Neuronal stem cell (in vitro differentiated cells): ENCODE data around the gene NCS1.
A peak's percentile ranks its signal among the peaks of the same experiment; 100 is the strongest.

Experiments used
- DNase-seq: peaks from one replicate; pipeline ENCODE4 v3.0.0-alpha.2; 2013; ENCODE audit warnings: low spot score
- H2AFZ ChIP-seq: one replicate; pipeline ENCODE4 v1.6.1; 2013; ENCODE audit warnings: mild to moderate bottlenecking, low read length, inconsistent platforms
- H2AK5ac ChIP-seq: 2 replicates; pipeline ENCODE4 v1.6.1; 2013; ENCODE audit warnings: low read depth, mild to moderate bottlenecking, inconsistent platforms, low read length, moderate library complexity, mixed read lengths
- H2BK120ac ChIP-seq: 2 replicates; pipeline ENCODE4 v1.6.1; 2013; ENCODE audit warnings: low read depth, mild to moderate bottlenecking, inconsistent platforms, low read length, moderate library complexity, mixed read lengths
- H2BK12ac ChIP-seq: one replicate; pipeline ENCODE4 v1.6.1; 2013; ENCODE audit warnings: low read length, inconsistent platforms
- H2BK15ac ChIP-seq: 2 replicates; pipeline ENCODE4 v1.6.1; 2013; ENCODE audit warnings: mild to moderate bottlenecking, low read length, inconsistent platforms, mixed read lengths
- H2BK5ac ChIP-seq: one replicate; pipeline ENCODE4 v1.6.1; 2013; ENCODE audit warnings: inconsistent platforms, mild to moderate bottlenecking, low read length, moderate library complexity
- H3K14ac ChIP-seq: one replicate; pipeline ENCODE4 v1.6.1; 2013; ENCODE audit warnings: low read length, inconsistent platforms
- H3K18ac ChIP-seq: 2 replicates; pipeline ENCODE4 v1.6.1; 2013; ENCODE audit warnings: low read length, inconsistent platforms
- H3K23ac ChIP-seq: 2 replicates; pipeline ENCODE4 v1.6.1; 2013; ENCODE audit warnings: low read depth, mild to moderate bottlenecking, mixed read lengths, low read length, inconsistent platforms; ENCODE audit not compliant: poor library complexity
- H3K27ac ChIP-seq: replicated peaks from 3 replicates; pipeline ENCODE4 v1.5.1; 2013; ENCODE audit warnings: low read length, inconsistent platforms
- H3K27me3 ChIP-seq, 3 experiments: 2 replicates each; pipeline ENCODE4 v1.6.1; 2013; ENCODE audit warnings: low read length in 3 of 3, mild to moderate bottlenecking in 2 of 3, inconsistent platforms in 1 of 3, low read depth in 1 of 3, mixed read lengths in 1 of 3, moderate library complexity in 1 of 3; ENCODE audit not compliant: control insufficient read depth in 3 of 3, insufficient read depth in 3 of 3
- H3K36me3 ChIP-seq, 2 donors: replicated peaks in 1 of 2; 2 replicates each; pipeline ENCODE4 v1.6.1; 2013; ENCODE audit warnings: low read length in 2 of 2; ENCODE audit not compliant: control insufficient read depth in 2 of 2, insufficient read depth in 2 of 2
- H3K4ac ChIP-seq: 2 replicates; pipeline ENCODE4 v1.6.1; 2013; ENCODE audit warnings: inconsistent platforms, mild to moderate bottlenecking, low read length, moderate library complexity
- H3K4me1 ChIP-seq, 2 donors: 1 replicate in 1 of 2; 2 replicates in 1 of 2; pipeline ENCODE4 v1.6.1; 2013; ENCODE audit warnings: low read length in 2 of 2, low read depth in 1 of 2; ENCODE audit not compliant: control insufficient read depth in 2 of 2, insufficient read depth in 1 of 2
- H3K4me2 ChIP-seq: one replicate; pipeline ENCODE4 v1.6.1; 2013; ENCODE audit warnings: mild to moderate bottlenecking, low read length, inconsistent platforms; ENCODE audit not compliant: insufficient read depth, poor library complexity, severe bottlenecking
- H3K4me3 ChIP-seq, 2 donors: 2 replicates each; pipeline ENCODE4 v1.5.1; 2013; ENCODE audit warnings: low read length in 2 of 2, mild to moderate bottlenecking in 2 of 2, inconsistent platforms in 1 of 2, moderate library complexity in 1 of 2
- H3K79me1 ChIP-seq: one replicate; pipeline ENCODE4 v1.6.1; 2013; ENCODE audit warnings: low read depth, mild to moderate bottlenecking, inconsistent platforms, low read length, moderate library complexity
- H3K9ac ChIP-seq: one replicate; pipeline ENCODE4 v1.6.1; 2013; ENCODE audit warnings: mild to moderate bottlenecking, low read depth, low read length, inconsistent platforms; ENCODE audit not compliant: poor library complexity
- H3K9me3 ChIP-seq, 2 donors: replicated peaks in 1 of 2; 2 replicates each; pipeline versions ENCODE3 to v1.6.1; 2013; ENCODE audit warnings: low read length in 2 of 2, mild to moderate bottlenecking in 2 of 2, inconsistent platforms in 1 of 2, low read depth in 1 of 2, mixed read lengths in 1 of 2, moderate library complexity in 1 of 2; ENCODE audit not compliant: control insufficient read depth in 2 of 2, insufficient read depth in 1 of 2
- H4K8ac ChIP-seq: one replicate; pipeline ENCODE4 v1.6.1; 2013; ENCODE audit warnings: low read depth, mild to moderate bottlenecking, inconsistent platforms, low read length, moderate library complexity
- H4K91ac ChIP-seq: one replicate; pipeline ENCODE4 v1.6.1; 2013; ENCODE audit warnings: low read length, low read depth, mild to moderate bottlenecking, inconsistent platforms; ENCODE audit not compliant: poor library complexity
- WGBS, 2 donors: extraction: QIAGEN DNeasy Blood & Tissue Kit; methylation state at CpG; one replicate each; pipeline ENCODE4 v1.1.7; 2013; ENCODE audit warnings: missing lambda C conversion rate in 2 of 2, mixed read lengths in 1 of 2; ENCODE audit not compliant: insufficient read length in 2 of 2, insufficient replicate concordance in 1 of 2; ENCODE audit errors: extremely low coverage in 2 of 2; 5-methylcytosine and 5-hydroxymethylcytosine counted together

NCS1 gene

GRCh38 chr9:130195638-130196037, 23.4 kb downstream of the NCS1 start:
- peak overlapping the region; percentile 3 for H2BK120ac ChIP-seq
- no peak for DNase-seq
- H2AFZ ChIP-seq: no peak overlapping the region
- WGBS, 2 donors: no CpG with 5 or more reads among the region's 15 CpGs
- H4K91ac ChIP-seq: no peak overlapping the region
- H3K4ac ChIP-seq: no peak overlapping the region
- peaks cover 34% of the 10 kb centered on the region in 2 donors for H3K4me1 ChIP-seq
- H4K8ac ChIP-seq: no peak overlapping the region
- H2BK5ac ChIP-seq: no peak overlapping the region
- H3K9me3 ChIP-seq: no peaks in the 10 kb centered on the region
- no peak overlapping the region for H2BK12ac ChIP-seq
- no peak overlapping the region for H3K23ac ChIP-seq
- H3K18ac ChIP-seq: peak overlapping the region; percentile 72
- H3K27ac ChIP-seq: no peak overlapping the region
- no peaks in the 10 kb centered on the region for H3K27me3 ChIP-seq
- H3K79me1 ChIP-seq: peaks cover 23% of the 10 kb centered on the region
- no peak overlapping the region for H3K4me3 ChIP-seq
- H3K14ac ChIP-seq: no peak overlapping the region
- peak overlapping the region; percentile 32 for H3K9ac ChIP-seq
- H2BK15ac ChIP-seq: no peak overlapping the region
- no peak overlapping the region for H2AK5ac ChIP-seq
- no peaks in the 10 kb centered on the region for H3K36me3 ChIP-seq
- no peak overlapping the region for H3K4me2 ChIP-seq

GRCh38 chr9:130196643-130197042, 24.4 kb downstream of the NCS1 start:
- no peak overlapping the region for H2BK15ac ChIP-seq
- no peak overlapping the region for H2BK12ac ChIP-seq
- no peak overlapping the region for H3K4me3 ChIP-seq
- H3K9me3 ChIP-seq: no peaks in the 10 kb centered on the region
- no peak for DNase-seq
- no peak overlapping the region for H3K14ac ChIP-seq
- no peak overlapping the region for H3K27ac ChIP-seq
- H3K4me1 ChIP-seq: peaks cover 34 to 37% of the 10 kb centered on the region in 2 donors
- no peak overlapping the region for H2AFZ ChIP-seq
- WGBS, 2 donors: no CpG with 5 or more reads among the region's 5 CpGs
- no peak overlapping the region for H3K4ac ChIP-seq
- no peaks in the 10 kb centered on the region for H3K27me3 ChIP-seq
- H3K9ac ChIP-seq: no peak overlapping the region
- H4K91ac ChIP-seq: no peak overlapping the region
- H3K36me3 ChIP-seq: no peaks in the 10 kb centered on the region
- H3K79me1 ChIP-seq: peaks cover 21% of the 10 kb centered on the region
- no peak overlapping the region for H3K4me2 ChIP-seq
- H2BK5ac ChIP-seq: no peak overlapping the region
- no peak overlapping the region for H4K8ac ChIP-seq
- no peak overlapping the region for H2AK5ac ChIP-seq
- no peak overlapping the region for H3K23ac ChIP-seq
- no peak overlapping the region for H2BK120ac ChIP-seq
- no peak overlapping the region for H3K18ac ChIP-seq

- Histone ChIP-seq H2AK5ac (no peak overlapping the region), H4K91ac (no peak overlapping the region), H3K36me3 (no peaks in the 10 kb centered on the region), H3K79me1 (peaks cover 19% of the 10 kb centered on the region), H2BK120ac (no peak overlapping the region), H2BK15ac (no peak overlapping the region), H2BK5ac (no peak overlapping the region), H4K8ac (no peak overlapping the region), H3K4me2 (no peak overlapping the region), H3K4me1 (peaks cover 33 to 36% of the 10 kb centered on the region in 2 donors), H3K27me3 (no peaks in the 10 kb centered on the region), H3K23ac (peak overlapping the region; percentile 53), H3K18ac (peak overlapping the region; percentile 59), H3K27ac (no peak overlapping the region), H3K9me3 (no peaks in the 10 kb centered on the region), H3K14ac (no peak overlapping the region), H2AFZ (no peak overlapping the region), H2BK12ac (no peak overlapping the region), H3K4ac (no peak overlapping the region), H3K4me3 (no peak overlapping the region), H3K9ac (no peak overlapping the region)
- WGBS, 2 donors: no CpG with 5 or more reads among the region's 9 CpGs
- DNase-seq: no peak
Measured at GRCh38 chr9:130197386-130197785, 25.2 kb downstream of the NCS1 start.

- no peak overlapping the region for H2AK5ac ChIP-seq
- no peaks in the 10 kb centered on the region for H3K27me3 ChIP-seq
- DNase-seq: no peak
- H4K91ac ChIP-seq: no peak overlapping the region
- H3K4ac ChIP-seq: no peak overlapping the region
- no peak overlapping the region for H2BK5ac ChIP-seq
- H3K9me3 ChIP-seq: no peaks in the 10 kb centered on the region
- peaks cover 0 to 2% of the 10 kb centered on the region in 2 donors for H3K36me3 ChIP-seq
- no peak overlapping the region for H3K27ac ChIP-seq
- peaks cover 28 to 32% of the 10 kb centered on the region in 2 donors for H3K4me1 ChIP-seq
- no peak overlapping the region for H4K8ac ChIP-seq
- H2BK120ac ChIP-seq: no peak overlapping the region
- no peak overlapping the region for H3K14ac ChIP-seq
- no CpG with 5 or more reads among the region's 4 CpGs for WGBS, 2 donors
- H3K18ac ChIP-seq: no peak overlapping the region
- H3K79me1 ChIP-seq: peaks cover 18% of the 10 kb centered on the region
- no peak overlapping the region for H3K4me3 ChIP-seq
- no peak overlapping the region for H2BK12ac ChIP-seq
- no peak overlapping the region for H2BK15ac ChIP-seq
- no peak overlapping the region for H3K4me2 ChIP-seq
- H3K9ac ChIP-seq: no peak overlapping the region
- H2AFZ ChIP-seq: no peak overlapping the region
- no peak overlapping the region for H3K23ac ChIP-seq
Measured at GRCh38 chr9:130197888-130198287, 25.7 kb downstream of the NCS1 start.
